Endothelial cell of umbilical vein (primary cell): ENCODE measurements around the gene SUMF1.

ENCODE experiments used
- POLR2AphosphoS5 ChIP-seq: IDR thresholded peaks from 2 replicates; pipeline ENCODE4 v1.6.1; 2012; ENCODE audit warnings: low read depth, mild to moderate bottlenecking, control low read depth, low read length, moderate library complexity; ENCODE audit not compliant: insufficient read depth
- TF ChIP-seq, protein P1 (sequence below), 2 donors: IDR thresholded peaks; 1 replicate in 1 of 2; 2 replicates in 1 of 2; pipeline ENCODE4 v1.5.1; 2011; ENCODE audit warnings: low read length in 2 of 2, mild to moderate bottlenecking in 2 of 2, moderate library complexity in 2 of 2, control low read depth in 1 of 2, inconsistent platforms in 1 of 2, low read depth in 1 of 2; ENCODE audit not compliant: insufficient read depth in 1 of 2; ENCODE audit errors: extremely low read depth in 1 of 2

- TF ChIP-seq, protein P1, sequence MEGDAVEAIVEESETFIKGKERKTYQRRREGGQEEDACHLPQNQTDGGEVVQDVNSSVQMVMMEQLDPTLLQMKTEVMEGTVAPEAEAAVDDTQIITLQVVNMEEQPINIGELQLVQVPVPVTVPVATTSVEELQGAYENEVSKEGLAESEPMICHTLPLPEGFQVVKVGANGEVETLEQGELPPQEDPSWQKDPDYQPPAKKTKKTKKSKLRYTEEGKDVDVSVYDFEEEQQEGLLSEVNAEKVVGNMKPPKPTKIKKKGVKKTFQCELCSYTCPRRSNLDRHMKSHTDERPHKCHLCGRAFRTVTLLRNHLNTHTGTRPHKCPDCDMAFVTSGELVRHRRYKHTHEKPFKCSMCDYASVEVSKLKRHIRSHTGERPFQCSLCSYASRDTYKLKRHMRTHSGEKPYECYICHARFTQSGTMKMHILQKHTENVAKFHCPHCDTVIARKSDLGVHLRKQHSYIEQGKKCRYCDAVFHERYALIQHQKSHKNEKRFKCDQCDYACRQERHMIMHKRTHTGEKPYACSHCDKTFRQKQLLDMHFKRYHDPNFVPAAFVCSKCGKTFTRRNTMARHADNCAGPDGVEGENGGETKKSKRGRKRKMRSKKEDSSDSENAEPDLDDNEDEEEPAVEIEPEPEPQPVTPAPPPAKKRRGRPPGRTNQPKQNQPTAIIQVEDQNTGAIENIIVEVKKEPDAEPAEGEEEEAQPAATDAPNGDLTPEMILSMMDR (IDR thresholded peaks at IDR 0.05; ENCODE audit: extremely low read depth in 1 of 2, insufficient read depth in 1 of 2, low read depth in 1 of 2, low read length in 2 of 2): no peak
- TF ChIP-seq POLR2AphosphoS5: no peak
Measured at GRCh38 chr3:4472312-4472711, 5.2 kb upstream of the SUMF1 start.
